MCF 10A (cell line): ENCODE results near the gene CCDC190. TPM values are rescaled to one million over a fixed set of nuclear protein-coding genes. Genes with fewer than 3 reads are reported as not detected.
A peak's percentile ranks its signal among the peaks of the same experiment; 100 is the strongest.

Experiments
- BruUV-seq: library from RNA; stranded (reverse); fragments of 400-500 nt; replicated peaks from 2 replicates; lab custom pipeline; 2021; lab: Mats Ljungman, UMichigan
- CTCF ChIA-PET: fragments of 300-600 bp; sonication (Branson Sonifier 250); formaldehyde crosslinking; extraction: SDS; loops from one replicate; lab custom pipeline; 2021; ENCODE audit warnings: antibody characterized with exemption, inconsistent platforms; lab: Yijun Ruan, JAX
- POLR2A ChIA-PET: fragments of 300-600, 350-650 bp; sonication (Branson Sonifier 250); formaldehyde crosslinking; extraction: SDS; loops from one replicate; lab custom pipeline; 2020; ENCODE audit warnings: antibody characterized with exemption, inconsistent platforms; lab: Yijun Ruan, JAX
- DNase-seq: peaks from one replicate; pipeline ENCODE4 v3.0.0-alpha.2; 2018; ENCODE audit not compliant: unreplicated experiment
- H3K27ac Mint-ChIP-seq: one replicate; pipeline ENCODE4 v1.8.0; 2022; ENCODE audit warnings: mild to moderate bottlenecking, low read depth, mixed read lengths; ENCODE audit not compliant: unreplicated experiment
- H3K27me3 Mint-ChIP-seq: one replicate; pipeline ENCODE4 v1.8.0; 2022; ENCODE audit warnings: mixed read lengths; ENCODE audit not compliant: insufficient read depth, unreplicated experiment
- H3K36me3 Mint-ChIP-seq: one replicate; pipeline ENCODE4 v1.8.0; 2022; ENCODE audit warnings: mild to moderate bottlenecking, moderate library complexity, mixed read lengths; ENCODE audit not compliant: insufficient read depth, unreplicated experiment
- H3K4me1 Mint-ChIP-seq: one replicate; pipeline ENCODE4 v1.8.0; 2022; ENCODE audit warnings: mixed read lengths; ENCODE audit not compliant: insufficient read depth, unreplicated experiment
- H3K4me3 Mint-ChIP-seq: one replicate; pipeline ENCODE4 v1.8.0; 2022; ENCODE audit warnings: mild to moderate bottlenecking, moderate library complexity, mixed read lengths; ENCODE audit not compliant: unreplicated experiment
- H3K9me3 Mint-ChIP-seq: one replicate; pipeline ENCODE4 v1.8.0; 2022; ENCODE audit warnings: mixed read lengths; ENCODE audit not compliant: unreplicated experiment
- CTCF ChIP-seq: fragments of 200-600 bp; IDR thresholded peaks from one replicate; pipeline ENCODE4 v1.8.0; 2022; ENCODE audit warnings: antibody characterized with exemption, mild to moderate bottlenecking; ENCODE audit not compliant: unreplicated experiment
- intact Hi-C: fragments of 100-400 bp; cut with micrococcal nuclease; formaldehyde crosslinking; loops from 2 replicates; pipeline ENCODE4 v1.14.1; 2022
- total RNA-seq: library from RNA; stranded (reverse); gene quantifications from 2 replicates; pipeline ENCODE4 v1.2.3, GENCODE V29; 2022

Gene CCDC190
- total RNA-seq, 1 experiment from 2014 or later, result not detected

GRCh38 chr1:162855461-162856150 lies 5.4 kb downstream of the CCDC190 start:
- no peaks in the 10 kb centered on the region for H3K36me3 Mint-ChIP-seq
- DNase-seq, result peak; percentile 69
- H3K4me3 Mint-ChIP-seq, result no peak overlapping the region
- no peak for TF ChIP-seq CTCF
- ChIA-PET CTCF (interaction anchor here (0.5 to 9.7 kb wide), 13 partner anchors 7 to 1052 kb away, joined by 3 to 110 read pairs (median 19); partner anchors contain the start of gene CCDC190), POLR2A (interaction anchor here (0.6 to 1.8 kb wide), 4 partner anchors 9 to 243 kb away, joined by 3 to 4 read pairs (median 3); no protein-coding TSS in a partner anchor)
- H3K27ac Mint-ChIP-seq, result peak overlapping the region; percentile 61
- H3K9me3 Mint-ChIP-seq, result no peaks in the 10 kb centered on the region
- H3K27me3 Mint-ChIP-seq, result peaks cover 45% of the 10 kb centered on the region
- intact Hi-C loops, result loop anchor here (2.0 kb wide), 1 partner anchor 217 kb away; no protein-coding TSS in a partner anchor
- H3K4me1 Mint-ChIP-seq, result peaks cover 32% of the 10 kb centered on the region
- BruUV-seq, result no TSS peak

- Mint-ChIP-seq H3K27ac (no peak overlapping the region), H3K27me3 (peaks cover 33% of the 10 kb centered on the region), H3K9me3 (no peaks in the 10 kb centered on the region), H3K4me1 (peaks cover 32% of the 10 kb centered on the region), H3K4me3 (no peak overlapping the region), H3K36me3 (no peaks in the 10 kb centered on the region)
- ChIA-PET CTCF (interaction anchor here (0.5 to 5.1 kb wide), 67 partner anchors 8 to 1921 kb away, joined by 3 to 110 read pairs (median 5); partner anchors contain the start of genes CCDC190 and RGS4), POLR2A (interaction anchor here (0.9 to 1.8 kb wide), 5 partner anchors 10 to 467 kb away, joined by 3 to 7 read pairs (median 4); no protein-coding TSS in a partner anchor)
- BruUV-seq, result no TSS peak
- peak; percentile 88 for DNase-seq
- intact Hi-C loops, result loop anchor here (1.0 to 2.0 kb wide), 4 partner anchors 24 to 462 kb away; no protein-coding TSS in a partner anchor
- TF ChIP-seq CTCF, result peak; percentile 71
These were observed 6.6 kb downstream of the CCDC190 start for GRCh38 chr1:162854245-162854882.

- H3K9me3 Mint-ChIP-seq, result no peaks in the 10 kb centered on the region
- H3K27me3 Mint-ChIP-seq, result peaks cover 30% of the 10 kb centered on the region
- no peaks in the 10 kb centered on the region for H3K36me3 Mint-ChIP-seq
- H3K27ac Mint-ChIP-seq, result no peak overlapping the region
- no peak for DNase-seq
- BruUV-seq, result no TSS peak
- no peak overlapping the region for H3K4me3 Mint-ChIP-seq
- no peak for TF ChIP-seq CTCF
- ChIA-PET POLR2A (no interaction called here), CTCF (interaction anchor here (0.6 to 5.1 kb wide), 9 partner anchors 11 to 507 kb away, joined by 3 to 110 read pairs (median 3); partner anchors contain the start of genes CCDC190 and DDR2)
- intact Hi-C loops, result no loop called here
- H3K4me1 Mint-ChIP-seq, result peaks cover 23% of the 10 kb centered on the region
These were observed 9.6 kb downstream of the CCDC190 start for GRCh38 chr1:162851341-162851740.

- Mint-ChIP-seq H3K36me3 (no peaks in the 10 kb centered on the region), H3K27ac (no peak overlapping the region), H3K27me3 (peaks cover 30% of the 10 kb centered on the region), H3K9me3 (no peaks in the 10 kb centered on the region), H3K4me3 (no peak overlapping the region), H3K4me1 (peaks cover 7% of the 10 kb centered on the region)
- no TSS peak for BruUV-seq
- no peak for DNase-seq
- POLR2A ChIA-PET, result no interaction called here
- intact Hi-C loops, result loop anchor here (5.0 kb wide), 1 partner anchor 678 kb away; no protein-coding TSS in a partner anchor
- TF ChIP-seq CTCF, result no peak
- CTCF ChIA-PET, result interaction anchor here (0.5 to 6.0 kb wide), 16 partner anchors 11 to 1423 kb away, joined by 3 to 107 read pairs (median 7); partner anchors contain the start of gene CCDC190
These were observed 11.3 kb downstream of the CCDC190 start for GRCh38 chr1:162849711-162850110.
